Measurements from ENCODE around the gene PCNX3.

DNA sequence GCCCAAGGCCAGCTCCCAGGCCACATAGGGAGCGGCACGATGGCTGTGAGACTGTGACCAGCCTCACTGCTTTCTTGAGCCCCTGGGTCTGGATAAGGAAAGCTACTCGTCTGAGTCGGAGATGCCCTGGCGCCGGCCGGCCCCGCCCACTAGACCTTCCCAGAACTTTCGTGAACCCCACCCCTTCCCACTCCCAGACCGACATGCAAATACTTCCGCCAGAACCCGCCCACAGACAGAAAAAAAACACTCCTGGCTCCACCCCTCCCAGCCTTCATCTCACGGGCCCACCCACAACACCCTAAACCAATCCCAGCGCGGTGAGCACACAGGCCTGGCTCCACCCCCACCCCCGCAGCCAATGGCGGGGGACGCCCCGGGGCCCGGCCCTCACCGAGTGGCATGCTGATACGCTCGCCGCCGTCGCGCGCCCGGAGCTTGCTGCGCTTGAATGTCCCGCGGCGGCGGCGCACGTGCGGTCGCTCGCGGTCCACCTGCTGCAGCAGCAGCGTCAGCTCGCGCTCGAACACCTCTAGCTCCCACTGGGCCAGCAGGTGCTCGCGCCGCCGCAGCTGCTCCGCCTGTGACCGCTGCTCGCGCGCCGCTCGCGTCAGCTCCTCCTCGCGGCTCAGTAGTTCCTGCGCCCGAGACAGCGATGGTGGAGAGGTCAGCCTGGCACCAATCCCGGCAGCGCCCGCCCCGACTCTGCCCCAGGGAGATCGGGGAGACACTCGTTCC lies 8.5 kb upstream of the PCNX3 start:
- TF ChIP-seq, protein P1, sequence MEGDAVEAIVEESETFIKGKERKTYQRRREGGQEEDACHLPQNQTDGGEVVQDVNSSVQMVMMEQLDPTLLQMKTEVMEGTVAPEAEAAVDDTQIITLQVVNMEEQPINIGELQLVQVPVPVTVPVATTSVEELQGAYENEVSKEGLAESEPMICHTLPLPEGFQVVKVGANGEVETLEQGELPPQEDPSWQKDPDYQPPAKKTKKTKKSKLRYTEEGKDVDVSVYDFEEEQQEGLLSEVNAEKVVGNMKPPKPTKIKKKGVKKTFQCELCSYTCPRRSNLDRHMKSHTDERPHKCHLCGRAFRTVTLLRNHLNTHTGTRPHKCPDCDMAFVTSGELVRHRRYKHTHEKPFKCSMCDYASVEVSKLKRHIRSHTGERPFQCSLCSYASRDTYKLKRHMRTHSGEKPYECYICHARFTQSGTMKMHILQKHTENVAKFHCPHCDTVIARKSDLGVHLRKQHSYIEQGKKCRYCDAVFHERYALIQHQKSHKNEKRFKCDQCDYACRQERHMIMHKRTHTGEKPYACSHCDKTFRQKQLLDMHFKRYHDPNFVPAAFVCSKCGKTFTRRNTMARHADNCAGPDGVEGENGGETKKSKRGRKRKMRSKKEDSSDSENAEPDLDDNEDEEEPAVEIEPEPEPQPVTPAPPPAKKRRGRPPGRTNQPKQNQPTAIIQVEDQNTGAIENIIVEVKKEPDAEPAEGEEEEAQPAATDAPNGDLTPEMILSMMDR (IDR thresholded peaks at IDR 0.05 in 2 of 3, conservative IDR thresholded peaks at IDR 0.05 in 1 of 3; ENCODE audit: control insufficient read depth in 2 of 3, extremely low read depth in 1 of 3, insufficient read depth in 1 of 3, low read depth in 3 of 3, low read length in 3 of 3), result no peak
- TF ChIP-seq POLR2A (IDR thresholded peaks at IDR 0.05; ENCODE audit: low read depth, low read length) (no peak), SMC3 (IDR thresholded peaks at IDR 0.05; ENCODE audit: borderline replicate concordance, low read length) (no peak), BHLHE40 (IDR thresholded peaks at IDR 0.05; ENCODE audit: borderline replicate concordance in 1 of 2, low read depth in 2 of 2, low read length in 1 of 2) (no peak), TCF3 (IDR thresholded peaks at IDR 0.05; ENCODE audit: borderline replicate concordance, insufficient read depth, low read depth, low read length) (no peak), POLR2AphosphoS5 (IDR thresholded peaks at IDR 0.05; ENCODE audit: low read length) (no peak), YBX1 (IDR thresholded peaks at IDR 0.05) (no peak), ATF7 (IDR thresholded peaks at IDR 0.05; ENCODE audit: low read depth) (no peak)
- TF ChIP-seq, protein P2, sequence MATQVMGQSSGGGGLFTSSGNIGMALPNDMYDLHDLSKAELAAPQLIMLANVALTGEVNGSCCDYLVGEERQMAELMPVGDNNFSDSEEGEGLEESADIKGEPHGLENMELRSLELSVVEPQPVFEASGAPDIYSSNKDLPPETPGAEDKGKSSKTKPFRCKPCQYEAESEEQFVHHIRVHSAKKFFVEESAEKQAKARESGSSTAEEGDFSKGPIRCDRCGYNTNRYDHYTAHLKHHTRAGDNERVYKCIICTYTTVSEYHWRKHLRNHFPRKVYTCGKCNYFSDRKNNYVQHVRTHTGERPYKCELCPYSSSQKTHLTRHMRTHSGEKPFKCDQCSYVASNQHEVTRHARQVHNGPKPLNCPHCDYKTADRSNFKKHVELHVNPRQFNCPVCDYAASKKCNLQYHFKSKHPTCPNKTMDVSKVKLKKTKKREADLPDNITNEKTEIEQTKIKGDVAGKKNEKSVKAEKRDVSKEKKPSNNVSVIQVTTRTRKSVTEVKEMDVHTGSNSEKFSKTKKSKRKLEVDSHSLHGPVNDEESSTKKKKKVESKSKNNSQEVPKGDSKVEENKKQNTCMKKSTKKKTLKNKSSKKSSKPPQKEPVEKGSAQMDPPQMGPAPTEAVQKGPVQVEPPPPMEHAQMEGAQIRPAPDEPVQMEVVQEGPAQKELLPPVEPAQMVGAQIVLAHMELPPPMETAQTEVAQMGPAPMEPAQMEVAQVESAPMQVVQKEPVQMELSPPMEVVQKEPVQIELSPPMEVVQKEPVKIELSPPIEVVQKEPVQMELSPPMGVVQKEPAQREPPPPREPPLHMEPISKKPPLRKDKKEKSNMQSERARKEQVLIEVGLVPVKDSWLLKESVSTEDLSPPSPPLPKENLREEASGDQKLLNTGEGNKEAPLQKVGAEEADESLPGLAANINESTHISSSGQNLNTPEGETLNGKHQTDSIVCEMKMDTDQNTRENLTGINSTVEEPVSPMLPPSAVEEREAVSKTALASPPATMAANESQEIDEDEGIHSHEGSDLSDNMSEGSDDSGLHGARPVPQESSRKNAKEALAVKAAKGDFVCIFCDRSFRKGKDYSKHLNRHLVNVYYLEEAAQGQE (IDR thresholded peaks at IDR 0.05; ENCODE audit: low read depth, low read length), result no peak
